ENCODE data around the gene CDCA3. TPM values are rescaled to one million over a fixed set of nuclear protein-coding genes. Genes with fewer than 3 reads are reported as not detected.
"Not testable (repeated sequence)": the region's sequence is repeated elsewhere in the genome, so short reads cannot be mapped to it uniquely, and the experiment has no call there.

CDCA3 gene
- total RNA-seq, 4 donors from 2014 or later: 0.73 to 1.3 (median 0.90) TPM

- DNase-seq: no peak
- WGBS, 2 donors: 76 to 79% methylated on average over 7 to 12 of the region's 12 CpGs
- intact Hi-C loops (cut with DNase I): loop anchor here (5.0 kb wide), 2 partner anchors 41 to 96 kb away; partner anchors contain the start of gene ENO2
These were observed 20.2 kb upstream of the CDCA3 start for GRCh38 chr12:6871052-6871957.

GRCh38 chr12:6870304-6870703 lies 19.2 kb upstream of the CDCA3 start:
- not testable (repeated sequence) for H3K4me3 ChIP-seq (replicated peaks in 1 of 3); DNase-seq; H3K27ac ChIP-seq; H3K27me3 ChIP-seq; H3K9me3 ChIP-seq
- intact Hi-C loops (cut with DNase I): loop anchor here (5.0 kb wide), 2 partner anchors 42 to 97 kb away; partner anchors contain the start of gene ENO2
- Histone ChIP-seq H3K4me1 (peaks cover 26 to 42% of the 10 kb centered on the region in 2 donors), H3K36me3 (peaks cover 12 to 15% of the 10 kb centered on the region in 2 donors)
- 77 to 80% methylated on average over 4 of the region's 4 CpGs for WGBS, 2 donors

More at GRCh38 chr12:6871052-6871957, 20.2 kb upstream of the CDCA3 start:
- Histone ChIP-seq H3K27me3 (no peaks in the 10 kb centered on the region), H3K27ac (peak overlapping the region in 1 of 3 donors; percentile 53), H3K36me3 (peaks cover 12 to 14% of the 10 kb centered on the region in 2 donors), H3K4me3 (replicated peaks in 1 of 3) (peak overlapping the region in 1 of 3 donors; percentile 66), H3K9me3 (no peaks in the 10 kb centered on the region), H3K4me1 (peaks cover 26 to 42% of the 10 kb centered on the region in 2 donors)
- no peak for TF ChIP-seq CTCF (IDR thresholded peaks at IDR 0.05)
- TF ChIP-seq POLR2A (IDR thresholded peaks at IDR 0.05): no peak

GRCh38 chr12:6869049-6870021 lies 18.2 kb upstream of the CDCA3 start:
- Histone ChIP-seq H3K4me1 (peaks cover 26 to 42% of the 10 kb centered on the region in 2 donors), H3K27ac (peak overlapping the region in 2 of 3 donors; percentile 84 to 98), H3K27me3 (no peaks in the 10 kb centered on the region), H3K9me3 (no peaks in the 10 kb centered on the region), H3K4me3 (replicated peaks in 1 of 3) (no peak overlapping the region), H3K36me3 (peaks cover 18 to 20% of the 10 kb centered on the region in 2 donors)
- peak; percentile 78 to 98 (median 88) for TF ChIP-seq CTCF (IDR thresholded peaks at IDR 0.05)
- no peak for TF ChIP-seq POLR2A (IDR thresholded peaks at IDR 0.05)
- intact Hi-C loops (cut with DNase I): loop anchor here (2.0 to 5.0 kb wide), 3 partner anchors 43 to 98 kb away; partner anchors contain the start of gene ENO2
- 35 to 36% methylated on average over 12 of the region's 12 CpGs for WGBS, 2 donors
- peak; percentile 81 to 85 for DNase-seq

DNA sequence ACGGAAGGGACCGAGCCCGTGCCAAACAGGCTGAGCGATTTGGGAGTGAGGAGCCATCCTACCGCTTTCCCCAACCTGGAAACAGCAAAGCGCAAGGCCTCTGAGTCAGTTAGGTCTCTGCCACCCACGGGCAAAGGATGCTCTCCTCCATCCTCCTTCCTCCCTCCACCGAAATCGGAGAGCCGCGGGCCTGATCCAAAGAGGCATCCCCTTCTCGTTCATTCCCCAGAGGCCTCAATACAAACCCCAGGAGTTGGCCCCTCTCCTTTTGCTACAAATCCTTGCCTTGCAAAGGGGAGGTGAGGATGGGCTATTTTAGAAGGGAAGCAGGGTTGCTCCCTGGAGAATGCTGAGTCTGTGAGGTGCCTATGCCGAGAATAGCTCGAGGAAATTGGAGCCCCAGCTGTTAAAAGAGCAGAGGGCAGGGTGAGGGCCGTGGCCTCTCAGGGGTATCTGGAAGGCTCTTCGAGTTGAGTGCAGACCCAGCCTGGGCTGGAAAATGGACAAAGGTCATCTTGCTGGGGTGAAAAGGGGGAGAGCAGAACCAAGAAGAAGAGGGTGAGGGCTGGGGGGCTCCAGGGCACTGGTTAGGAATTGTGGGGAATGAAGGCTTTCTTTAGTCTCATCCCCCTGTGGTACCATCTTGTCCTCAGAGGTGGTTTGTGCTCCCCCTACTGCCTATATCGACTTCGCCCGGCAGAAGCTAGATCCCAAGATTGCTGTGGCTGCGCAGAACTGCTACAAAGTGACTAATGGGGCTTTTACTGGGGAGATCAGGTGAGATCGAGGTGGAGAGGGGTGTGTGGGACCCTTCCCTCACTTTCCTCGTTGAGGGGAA lies 17.3 kb upstream of the CDCA3 start:
- TF ChIP-seq CTCF (IDR thresholded peaks at IDR 0.05) (no peak), POLR2A (IDR thresholded peaks at IDR 0.05) (no peak)
- WGBS, 2 donors: 10 to 16% methylated on average over 17 to 18 of the region's 22 CpGs
- peaks cover 25 to 29% of the 10 kb centered on the region in 2 donors for H3K36me3 ChIP-seq
- H3K4me3 ChIP-seq (replicated peaks in 1 of 3): peak overlapping the region; percentile 61 to 100 (median 99)
- peak overlapping the region; percentile 9 to 98 (median 84) for H3K27ac ChIP-seq
- DNase-seq: no peak
- intact Hi-C loops (cut with DNase I): loop anchor here (2.0 kb wide), 1 partner anchor 70 kb away; no protein-coding TSS in a partner anchor
- H3K9me3 ChIP-seq: no peaks in the 10 kb centered on the region
- no peaks in the 10 kb centered on the region for H3K27me3 ChIP-seq
- peaks cover 26 to 37% of the 10 kb centered on the region in 2 donors for H3K4me1 ChIP-seq

Data from thyroid gland (tissue), 4 donors.